ENCODE results near the gene HSD3B7. TPM values are rescaled to one million over a fixed set of nuclear protein-coding genes. Genes with fewer than 3 reads are reported as not detected.

Gene HSD3B7
- total and polyA plus RNA-seq, 12 donors = 2.7 to 78.8 (median 32.8) TPM

DNA sequence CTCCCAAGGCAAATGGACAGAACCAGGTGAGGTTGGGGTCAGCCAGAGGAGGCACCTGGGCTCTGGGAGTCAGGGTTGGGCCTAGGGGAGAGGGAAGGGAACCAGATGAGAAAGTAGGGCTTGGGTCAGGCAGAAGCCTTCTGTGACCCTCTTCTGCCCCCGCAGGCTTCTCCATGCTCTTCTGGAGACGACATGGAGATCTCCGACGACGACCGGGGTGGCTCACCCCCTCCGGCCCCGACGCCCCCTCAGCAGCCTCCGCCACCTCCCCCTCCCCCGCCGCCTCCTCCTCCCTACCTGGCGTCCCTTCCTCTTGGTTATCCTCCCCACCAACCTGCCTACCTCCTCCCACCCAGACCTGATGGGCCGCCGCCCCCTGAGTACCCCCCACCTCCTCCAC is 19.6 kb upstream of the HSD3B7 start:
- Histone ChIP-seq H3K36me3 (replicated peaks in 1 of 2) (peaks cover 0 to 100% of the 10 kb centered on the region in 2 donors), H3K27ac (no peak overlapping the region), H3K4me3 (no peak overlapping the region), H3K27me3 (no peaks in the 10 kb centered on the region), H3K9me3 (replicated peaks in 1 of 3) (no peaks in the 10 kb centered on the region), H3K4me1 (replicated peaks in 1 of 2) (no peaks in the 10 kb centered on the region)
- intact Hi-C loops (cut with DNase I) = no loop called here
- 81 to 87% (median 86%) methylated on average over 9 to 15 of the region's 15 CpGs for WGBS, 4 donors
- DNase-seq = no peak
- no peak for TF ChIP-seq POLR2A (IDR thresholded peaks at IDR 0.05)
- TF ChIP-seq, protein P1, sequence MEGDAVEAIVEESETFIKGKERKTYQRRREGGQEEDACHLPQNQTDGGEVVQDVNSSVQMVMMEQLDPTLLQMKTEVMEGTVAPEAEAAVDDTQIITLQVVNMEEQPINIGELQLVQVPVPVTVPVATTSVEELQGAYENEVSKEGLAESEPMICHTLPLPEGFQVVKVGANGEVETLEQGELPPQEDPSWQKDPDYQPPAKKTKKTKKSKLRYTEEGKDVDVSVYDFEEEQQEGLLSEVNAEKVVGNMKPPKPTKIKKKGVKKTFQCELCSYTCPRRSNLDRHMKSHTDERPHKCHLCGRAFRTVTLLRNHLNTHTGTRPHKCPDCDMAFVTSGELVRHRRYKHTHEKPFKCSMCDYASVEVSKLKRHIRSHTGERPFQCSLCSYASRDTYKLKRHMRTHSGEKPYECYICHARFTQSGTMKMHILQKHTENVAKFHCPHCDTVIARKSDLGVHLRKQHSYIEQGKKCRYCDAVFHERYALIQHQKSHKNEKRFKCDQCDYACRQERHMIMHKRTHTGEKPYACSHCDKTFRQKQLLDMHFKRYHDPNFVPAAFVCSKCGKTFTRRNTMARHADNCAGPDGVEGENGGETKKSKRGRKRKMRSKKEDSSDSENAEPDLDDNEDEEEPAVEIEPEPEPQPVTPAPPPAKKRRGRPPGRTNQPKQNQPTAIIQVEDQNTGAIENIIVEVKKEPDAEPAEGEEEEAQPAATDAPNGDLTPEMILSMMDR (IDR thresholded peaks at IDR 0.05) = no peak

DNA sequence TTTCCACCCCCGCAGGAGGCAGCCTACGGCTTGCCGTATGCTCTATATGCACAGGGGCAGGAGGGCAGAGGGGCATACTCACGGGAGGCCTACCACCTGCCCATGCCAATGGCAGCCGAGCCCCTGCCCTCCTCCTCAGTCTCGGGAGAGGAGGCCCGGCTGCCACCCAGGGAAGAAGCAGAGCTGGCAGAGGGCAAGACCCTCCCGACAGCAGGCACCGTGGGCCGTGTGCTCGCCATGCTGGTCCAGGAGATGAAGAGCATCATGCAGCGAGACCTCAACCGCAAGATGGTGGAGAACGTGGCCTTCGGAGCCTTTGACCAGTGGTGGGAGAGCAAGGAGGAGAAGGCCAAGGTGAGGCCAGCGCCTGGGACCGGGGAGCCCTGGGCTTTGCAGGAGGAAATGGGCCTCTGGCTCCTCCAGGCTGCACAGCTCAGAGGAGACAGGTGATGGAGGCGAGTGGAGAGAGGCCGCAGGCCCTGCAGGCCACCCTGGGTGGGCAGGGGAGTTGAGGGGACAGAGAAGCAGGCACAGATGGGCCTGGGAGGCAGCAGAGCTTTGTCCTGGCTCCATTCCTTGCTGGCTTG is 18.9 kb upstream of the HSD3B7 start:
- DNase-seq = no peak
- WGBS, 4 donors = 90 to 92% (median 91%) methylated on average over 17 to 19 of the region's 19 CpGs
- peaks cover 0 to 100% of the 10 kb centered on the region in 2 donors for H3K36me3 ChIP-seq (replicated peaks in 1 of 2)

DNA sequence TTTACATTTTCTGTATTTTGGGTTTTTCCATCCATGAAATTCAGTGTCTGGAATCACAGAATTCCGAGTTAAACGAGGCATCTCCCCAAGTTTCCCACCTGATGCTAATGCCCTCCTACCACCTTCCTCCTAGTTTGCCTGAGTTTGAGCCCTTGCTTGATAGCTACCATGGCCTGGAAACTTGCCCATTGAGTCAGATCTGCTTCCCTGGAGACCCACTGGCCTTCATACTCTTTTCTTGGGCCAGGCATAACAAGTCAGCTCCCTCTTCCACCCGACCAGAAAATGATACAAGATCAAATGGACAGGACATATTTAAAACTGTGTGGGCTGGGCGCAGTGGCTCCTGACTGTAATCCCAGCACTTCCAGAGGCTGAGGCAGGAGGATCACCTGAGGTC is 17.2 kb upstream of the HSD3B7 start:
- no peaks in the 10 kb centered on the region for H3K9me3 ChIP-seq (replicated peaks in 1 of 3)
- H3K4me1 ChIP-seq (replicated peaks in 1 of 2) = no peaks in the 10 kb centered on the region
- H3K27ac ChIP-seq = no peak overlapping the region
- WGBS, 4 donors = 72 to 94% (median 79%) methylated on average over 4 of the region's 4 CpGs
- intact Hi-C loops (cut with DNase I) = no loop called here
- peaks cover 0 to 100% of the 10 kb centered on the region in 2 donors for H3K36me3 ChIP-seq (replicated peaks in 1 of 2)
- no peak for DNase-seq
- H3K4me3 ChIP-seq = no peak overlapping the region
- H3K27me3 ChIP-seq = no peaks in the 10 kb centered on the region
- TF ChIP-seq, protein P1 (IDR thresholded peaks at IDR 0.05) = no peak
- no peak for TF ChIP-seq POLR2A (IDR thresholded peaks at IDR 0.05)

More for the DNA sequence above, 18.9 kb upstream of the HSD3B7 start:
- no peak overlapping the region for H3K27ac ChIP-seq
- H3K9me3 ChIP-seq (replicated peaks in 1 of 3) = no peaks in the 10 kb centered on the region
- H3K4me3 ChIP-seq = no peak overlapping the region
- H3K4me1 ChIP-seq (replicated peaks in 1 of 2) = no peaks in the 10 kb centered on the region
- H3K27me3 ChIP-seq = no peaks in the 10 kb centered on the region
- intact Hi-C loops (cut with DNase I) = no loop called here
- TF ChIP-seq, protein P1 (IDR thresholded peaks at IDR 0.05) = no peak
- TF ChIP-seq POLR2A (IDR thresholded peaks at IDR 0.05) = no peak

DNA sequence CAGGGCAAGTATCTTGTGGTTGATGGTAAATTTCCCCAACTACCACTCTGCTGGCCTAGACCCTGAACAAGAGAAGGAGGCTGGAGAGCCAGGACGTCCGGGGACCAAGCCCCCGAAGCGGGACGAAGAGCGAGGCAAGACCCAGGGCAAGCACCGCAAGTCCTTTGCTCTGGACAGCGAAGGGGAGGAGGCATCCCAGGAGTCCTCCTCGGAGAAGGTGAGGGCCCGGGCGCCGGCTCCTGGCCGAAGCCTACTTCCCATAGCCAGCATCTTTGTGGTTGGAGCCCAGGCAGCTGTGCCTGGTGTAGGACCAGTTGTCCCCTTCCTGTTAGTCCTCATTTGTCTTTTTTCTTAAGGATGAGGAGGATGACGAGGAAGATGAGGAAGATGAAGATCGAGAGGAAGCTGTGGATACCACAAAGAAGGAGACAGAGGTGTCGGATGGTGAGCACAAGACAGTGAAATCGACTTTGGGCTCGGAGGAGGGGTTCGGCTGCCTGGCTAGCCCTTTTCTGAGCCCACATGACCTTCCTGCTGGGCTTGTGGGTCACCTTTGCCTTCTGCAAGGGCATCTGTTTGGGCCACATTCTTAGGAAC is 15.7 kb upstream of the HSD3B7 start:
- no peaks in the 10 kb centered on the region for H3K9me3 ChIP-seq (replicated peaks in 1 of 3)
- no peaks in the 10 kb centered on the region for H3K4me1 ChIP-seq (replicated peaks in 1 of 2)
- no peak overlapping the region for H3K27ac ChIP-seq
- WGBS, 4 donors = 92 to 96% (median 94%) methylated on average over 19 of the region's 19 CpGs
- no peak overlapping the region for H3K4me3 ChIP-seq
- H3K36me3 ChIP-seq (replicated peaks in 1 of 2) = peaks cover 0 to 98% of the 10 kb centered on the region in 2 donors
- no peak for DNase-seq
- intact Hi-C loops (cut with DNase I) = no loop called here
- TF ChIP-seq, protein P1 (IDR thresholded peaks at IDR 0.05) = no peak
- no peak for TF ChIP-seq POLR2A (IDR thresholded peaks at IDR 0.05)
- no peaks in the 10 kb centered on the region for H3K27me3 ChIP-seq

Measured in adrenal gland (tissue), 12 donors.